NCI-H524 treated with DMSO at 0.1 percent for 48 hours (cell line): ENCODE results near the gene LHX5.

Experiments used
- DNase-seq: peaks from one replicate; lab custom pipeline; 2025; lab: John Stamatoyannopoulos, UW

The LHX5 gene

GRCh38 chr12:113477842-113478215 lies 6.2 kb upstream of the LHX5 start:
- DNase-seq: no peak

- no peak for DNase-seq
These were observed 5.6 kb upstream of the LHX5 start for GRCh38 chr12:113477171-113477841.

GRCh38 chr12:113476176-113476986 lies 4.7 kb upstream of the LHX5 start:
- DNase-seq: no peak

- no peak for DNase-seq
These were observed 3.9 kb upstream of the LHX5 start for GRCh38 chr12:113475451-113476175.

- peak; percentile 56 for DNase-seq
These were observed 3.2 kb upstream of the LHX5 start for GRCh38 chr12:113474635-113475436.

- DNase-seq: no peak
These were observed 2.3 kb upstream of the LHX5 start for GRCh38 chr12:113473942-113474341.

- no peak for DNase-seq
These were observed 1.7 kb upstream of the LHX5 start for GRCh38 chr12:113473400-113473799.

- no peak for DNase-seq
These were observed 785 bp upstream of the LHX5 start for GRCh38 chr12:113472191-113473121.

- no peak for DNase-seq
These were observed 626 bp downstream of the LHX5 start for GRCh38 chr12:113470871-113471618.

- no peak for DNase-seq
These were observed 1.5 kb downstream of the LHX5 start for GRCh38 chr12:113469949-113470743.

- DNase-seq: no peak
These were observed 2.3 kb downstream of the LHX5 start for GRCh38 chr12:113469224-113469948.

GRCh38 chr12:113468365-113469223 lies 3.1 kb downstream of the LHX5 start:
- no peak for DNase-seq

- DNase-seq: no peak
These were observed 3.9 kb downstream of the LHX5 start for GRCh38 chr12:113467502-113468364.

GRCh38 chr12:113467142-113467501 lies 4.5 kb downstream of the LHX5 start:
- no peak for DNase-seq

GRCh38 chr12:113466454-113467141 lies 5.1 kb downstream of the LHX5 start:
- peak; percentile 50 for DNase-seq

GRCh38 chr12:113465808-113466453 lies 5.7 kb downstream of the LHX5 start:
- no peak for DNase-seq
